Measurements from ENCODE around the gene NUP98.

NUP98 gene

DNA sequence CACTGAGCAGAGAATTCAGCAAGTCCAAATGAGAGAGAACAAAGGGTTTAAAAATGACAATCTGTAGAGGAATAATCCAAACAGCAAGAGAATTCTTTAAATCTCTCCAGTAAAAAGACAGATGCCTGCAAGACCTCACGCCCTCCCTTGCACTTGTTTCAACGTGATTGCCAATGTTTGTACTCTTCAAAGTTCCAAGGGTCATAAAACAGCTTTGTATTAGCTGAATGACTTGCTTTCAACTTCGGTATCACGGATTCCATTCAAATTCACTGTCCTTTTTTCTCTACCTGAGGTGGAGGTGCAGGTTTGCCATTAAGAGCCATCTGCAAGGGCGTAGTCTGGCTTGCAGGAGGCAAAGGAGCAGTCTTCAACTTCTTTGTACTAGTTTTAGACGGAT is 85.1 kb downstream of the NUP98 start:
- TF ChIP-seq, protein P1, sequence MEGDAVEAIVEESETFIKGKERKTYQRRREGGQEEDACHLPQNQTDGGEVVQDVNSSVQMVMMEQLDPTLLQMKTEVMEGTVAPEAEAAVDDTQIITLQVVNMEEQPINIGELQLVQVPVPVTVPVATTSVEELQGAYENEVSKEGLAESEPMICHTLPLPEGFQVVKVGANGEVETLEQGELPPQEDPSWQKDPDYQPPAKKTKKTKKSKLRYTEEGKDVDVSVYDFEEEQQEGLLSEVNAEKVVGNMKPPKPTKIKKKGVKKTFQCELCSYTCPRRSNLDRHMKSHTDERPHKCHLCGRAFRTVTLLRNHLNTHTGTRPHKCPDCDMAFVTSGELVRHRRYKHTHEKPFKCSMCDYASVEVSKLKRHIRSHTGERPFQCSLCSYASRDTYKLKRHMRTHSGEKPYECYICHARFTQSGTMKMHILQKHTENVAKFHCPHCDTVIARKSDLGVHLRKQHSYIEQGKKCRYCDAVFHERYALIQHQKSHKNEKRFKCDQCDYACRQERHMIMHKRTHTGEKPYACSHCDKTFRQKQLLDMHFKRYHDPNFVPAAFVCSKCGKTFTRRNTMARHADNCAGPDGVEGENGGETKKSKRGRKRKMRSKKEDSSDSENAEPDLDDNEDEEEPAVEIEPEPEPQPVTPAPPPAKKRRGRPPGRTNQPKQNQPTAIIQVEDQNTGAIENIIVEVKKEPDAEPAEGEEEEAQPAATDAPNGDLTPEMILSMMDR (IDR thresholded peaks at IDR 0.05), result no peak

DNA sequence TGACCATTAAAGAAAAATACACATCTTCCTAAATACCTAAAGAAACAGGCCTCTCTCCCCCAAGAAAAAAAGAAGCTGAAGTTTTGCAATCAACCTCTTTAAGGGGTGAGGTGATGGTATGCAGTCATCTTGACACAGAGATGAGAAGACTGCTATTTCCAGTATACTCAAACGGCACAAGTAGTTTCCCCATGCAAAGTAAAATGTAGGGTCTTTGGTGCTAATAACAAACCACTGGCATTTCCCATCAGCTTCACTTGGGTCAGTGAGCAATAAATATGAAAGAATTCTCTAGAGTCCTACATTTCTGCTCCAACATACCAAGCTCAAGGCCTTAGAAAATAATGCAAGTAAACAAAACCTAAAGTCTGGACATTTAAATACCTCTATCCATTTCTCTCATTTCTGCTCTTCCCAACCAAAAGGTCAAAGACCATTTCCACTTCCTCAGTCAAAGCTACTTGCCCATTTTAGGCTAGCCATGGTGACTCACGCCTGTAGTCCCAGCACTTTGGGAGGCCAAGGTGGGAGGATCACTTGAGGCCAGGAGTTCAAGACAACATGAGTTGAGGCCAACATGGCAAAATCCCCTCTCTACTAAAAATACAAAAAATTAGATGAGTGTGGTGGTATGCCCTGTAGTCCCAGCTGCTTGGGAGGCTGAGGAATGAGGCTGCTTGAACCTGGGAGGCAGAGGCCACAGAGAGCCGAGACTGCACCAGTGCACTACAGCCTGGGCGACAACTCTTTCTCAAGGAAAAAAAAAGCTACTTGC is 86.7 kb downstream of the NUP98 start:
- TF ChIP-seq, protein P1 (IDR thresholded peaks at IDR 0.05), result no peak

DNA sequence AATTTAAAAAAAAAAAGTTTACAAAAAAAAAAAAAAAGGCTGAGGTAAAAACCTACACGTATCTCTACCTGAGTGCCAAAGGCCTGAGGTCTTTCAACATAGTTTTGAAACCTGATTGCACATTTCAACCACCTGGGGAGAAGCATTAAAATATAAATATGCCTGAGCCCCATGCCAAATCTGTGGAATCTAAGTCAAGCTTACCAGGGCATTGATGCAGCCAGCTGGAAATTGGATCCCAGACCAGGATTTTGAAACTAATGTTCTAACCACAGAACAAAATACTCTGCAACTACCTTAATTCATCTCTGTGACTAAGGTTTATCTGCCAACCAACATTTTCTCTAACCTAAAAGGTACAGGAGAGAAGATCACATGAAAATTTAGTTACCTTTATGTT is 87.4 kb downstream of the NUP98 start:
- TF ChIP-seq, protein P1 (IDR thresholded peaks at IDR 0.05), result no peak

DNA sequence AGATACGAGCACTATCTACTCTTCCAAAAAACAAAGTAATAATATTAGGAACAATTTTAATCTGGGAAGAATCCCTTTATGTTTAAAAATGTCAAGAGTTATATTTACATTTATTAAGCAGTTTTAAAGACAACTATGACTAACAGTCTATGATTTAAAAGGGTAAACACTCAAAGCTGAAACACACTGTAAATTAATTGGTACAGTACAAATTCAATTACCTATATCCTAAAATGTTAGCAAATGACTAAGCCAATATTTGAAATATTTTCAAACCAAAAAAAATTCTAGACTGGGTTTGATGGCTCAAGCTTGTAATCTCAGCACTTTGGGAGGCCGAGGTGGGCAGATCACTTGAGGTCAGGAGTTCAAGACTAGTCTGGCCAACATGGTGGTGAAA is 90.2 kb downstream of the NUP98 start:
- TF ChIP-seq, protein P1 (IDR thresholded peaks at IDR 0.05), result no peak

DNA sequence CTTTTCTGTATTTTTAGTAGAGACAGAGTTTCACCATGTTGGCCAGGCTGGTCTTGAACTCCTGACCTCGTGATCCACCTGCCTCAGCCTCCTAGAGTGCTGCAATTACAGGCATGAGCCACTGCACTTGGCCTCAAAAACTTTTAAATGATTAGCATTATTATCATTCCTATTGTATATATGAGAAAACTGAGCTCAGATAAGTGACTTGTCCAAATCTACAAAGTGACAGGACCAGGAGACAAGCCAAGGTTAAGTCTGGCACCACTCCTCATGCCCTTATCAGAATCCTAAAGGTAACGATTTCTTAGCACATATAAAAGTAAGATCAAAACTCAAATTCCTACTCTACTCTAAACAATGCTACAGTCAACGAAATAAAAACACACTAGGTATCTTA is 94.0 kb downstream of the NUP98 start:
- TF ChIP-seq, protein P1 (IDR thresholded peaks at IDR 0.05), result no peak

DNA sequence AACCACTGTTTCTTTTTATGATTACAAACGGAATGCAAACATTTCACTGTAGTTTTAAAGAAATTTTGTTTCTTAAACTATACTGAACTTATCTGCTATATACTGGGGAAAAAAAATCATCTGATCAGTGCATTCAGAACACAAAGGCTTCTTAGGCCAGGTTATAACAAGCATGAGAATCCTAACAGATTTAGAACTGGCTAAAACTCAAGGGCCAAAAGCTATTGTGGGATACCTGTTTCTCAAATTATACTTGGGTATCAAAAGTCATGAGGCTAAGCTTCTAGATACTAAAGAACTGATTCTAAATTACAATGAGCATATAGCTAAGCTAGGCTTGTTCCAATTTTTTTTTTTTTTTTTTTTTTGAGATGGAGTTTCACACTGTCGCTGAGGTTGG is 96.4 kb downstream of the NUP98 start:
- TF ChIP-seq, protein P1 (IDR thresholded peaks at IDR 0.05), result no peak

DNA sequence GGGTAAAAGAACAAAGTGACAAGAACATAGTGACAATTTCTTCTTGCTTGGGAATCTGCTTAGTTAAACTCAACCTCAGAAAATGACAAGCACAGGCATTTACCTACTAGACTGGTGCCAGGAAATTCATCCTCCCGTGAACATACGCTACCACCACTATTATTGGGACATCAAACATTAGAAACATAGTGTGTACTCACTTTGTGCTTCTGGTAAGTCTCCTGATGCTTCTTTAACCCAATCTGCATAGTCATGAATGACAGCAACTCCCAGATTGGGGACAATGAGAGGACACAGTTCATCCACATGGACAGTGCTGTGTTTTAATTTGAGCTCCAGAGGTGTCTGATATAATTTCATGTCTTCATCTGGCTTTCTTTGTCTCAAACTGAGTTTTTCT is 96.9 kb downstream of the NUP98 start:
- TF ChIP-seq, protein P1 (IDR thresholded peaks at IDR 0.05), result no peak

DNA sequence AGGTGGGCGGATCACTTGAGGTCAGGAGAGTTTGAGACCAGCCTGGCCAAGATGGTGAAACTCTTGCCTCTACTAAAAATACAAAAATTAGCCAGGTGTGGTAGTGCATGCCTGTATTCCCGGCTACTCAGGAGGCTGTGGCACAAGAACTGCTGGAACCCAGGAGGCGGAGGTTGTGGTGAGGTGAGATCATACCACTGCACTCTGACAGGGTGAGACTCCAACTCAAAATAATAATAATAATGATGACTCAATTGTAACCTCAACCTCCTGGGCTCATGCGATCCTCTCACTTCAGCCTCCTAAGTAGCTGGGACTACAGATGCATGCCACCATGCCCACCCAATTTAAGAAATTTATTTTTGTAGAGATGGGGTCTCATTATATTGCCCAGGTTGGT is 110.6 kb downstream of the NUP98 start:
- TF ChIP-seq, protein P1 (IDR thresholded peaks at IDR 0.05), result no peak
